Gastroesophageal sphincter (tissue), 4 donors: ENCODE measurements around the gene DEFB132. TPM values are rescaled to one million over a fixed set of nuclear protein-coding genes. Genes with fewer than 3 reads are reported as not detected.

ENCODE experiments used
- ATAC-seq: fragments of 150-250 bp; one replicate; pipeline ENCODE4 v1.9.1; 2016; ENCODE audit warnings: mild to moderate bottlenecking, moderate library complexity
- H3K27ac ChIP-seq, 4 donors: fragments of 200-600 bp; sonication (generic) in 3 of 4; 1 replicate in 3 of 4; 2 replicates in 1 of 4; pipeline ENCODE4 v1.5.1; 2016 to 2019
- H3K27me3 ChIP-seq: fragments of 200-600 bp; sonication (generic); one replicate; pipeline ENCODE4 v1.5.1; 2019
- H3K36me3 ChIP-seq, 2 donors: fragments of 200-600 bp; sonication (generic); one replicate each; pipeline ENCODE4 v1.5.1; 2019; ENCODE audit warnings: control low read depth in 1 of 2
- H3K4me1 ChIP-seq, 3 donors: fragments of 200-600 bp; sonication (generic); 1 replicate in 2 of 3; 2 replicates in 1 of 3; pipeline ENCODE4 v1.5.1; 2016 to 2019; ENCODE audit warnings: control low read depth in 2 of 3
- H3K4me3 ChIP-seq, 2 donors: fragments of 200-600 bp; sonication (generic); one replicate each; pipeline ENCODE4 v1.5.1; 2019; ENCODE audit warnings: mild to moderate bottlenecking in 1 of 2, moderate library complexity in 1 of 2
- H3K9me3 ChIP-seq, 3 donors: fragments of 200-600 bp; sonication (generic); one replicate each; pipeline ENCODE4 v1.5.1; 2017 to 2019; ENCODE audit warnings: control low read depth in 2 of 3
- CTCF ChIP-seq, 4 experiments: fragments of 200-600 bp in 2 of 4; fragments of 450-650 bp in 2 of 4; sonication (generic) in 1 of 4; IDR thresholded peaks; one replicate each; pipeline ENCODE4 v1.5.1; 2017 to 2019; ENCODE audit warnings: antibody characterized with exemption in 4 of 4, mild to moderate bottlenecking in 2 of 4, moderate library complexity in 2 of 4
- EP300 ChIP-seq: sonication (generic); formaldehyde crosslinking; IDR thresholded peaks from one replicate; pipeline ENCODE4 v1.6.1; 2017; ENCODE audit warnings: antibody characterized with exemption, mild to moderate bottlenecking
- POLR2A ChIP-seq, 2 donors: fragments of 450-650 bp; IDR thresholded peaks; one replicate each; pipeline ENCODE4 v1.6.1; 2017; ENCODE audit warnings: antibody characterized with exemption in 2 of 2, mild to moderate bottlenecking in 2 of 2, moderate library complexity in 1 of 2
- POLR2AphosphoS5 ChIP-seq: sonication (generic); formaldehyde crosslinking; IDR thresholded peaks from one replicate; pipeline ENCODE4 v1.6.1; 2017; ENCODE audit warnings: antibody characterized with exemption
- WGBS, 2 donors: methylation state at CpG; one replicate each; pipeline ENCODE4 v1.1.5; 2018; ENCODE audit warnings: low coverage in 1 of 2; 5-methylcytosine and 5-hydroxymethylcytosine counted together
- total RNA-seq, 4 donors: library from RNA; depleted of rRNA; stranded (reverse); fragments of >200 nt; gene quantifications; one replicate each; pipeline ENCODE4 v1.1.0, GENCODE V29; 2016

DEFB132 gene
- total RNA-seq, 4 donors from 2014 or later = not detected

GRCh38 chr20:276620-277495, 19.3 kb downstream of the DEFB132 start:
- H3K9me3 ChIP-seq = no peaks in the 10 kb centered on the region
- no peak for ATAC-seq
- H3K27me3 ChIP-seq = no peaks in the 10 kb centered on the region
- no peak overlapping the region for H3K4me3 ChIP-seq
- TF ChIP-seq POLR2AphosphoS5 (no peak), CTCF (IDR thresholded peaks at IDR 0.05) (no peak), EP300 (no peak), POLR2A (IDR thresholded peaks at IDR 0.05) (no peak)
- WGBS, 2 donors = 93 to 96% methylated on average over 3 to 4 of the region's 12 CpGs
- H3K27ac ChIP-seq = no peak overlapping the region
- no peaks in the 10 kb centered on the region for H3K4me1 ChIP-seq
- peaks cover 0 to 55% of the 10 kb centered on the region in 2 donors for H3K36me3 ChIP-seq

GRCh38 chr20:277496-277781, 19.9 kb downstream of the DEFB132 start:
- H3K36me3 ChIP-seq = peaks cover 0 to 61% of the 10 kb centered on the region in 2 donors
- no peaks in the 10 kb centered on the region for H3K9me3 ChIP-seq
- no peak for ATAC-seq
- no peaks in the 10 kb centered on the region for H3K4me1 ChIP-seq
- H3K27me3 ChIP-seq = no peaks in the 10 kb centered on the region
- no peak overlapping the region for H3K4me3 ChIP-seq
- no peak overlapping the region for H3K27ac ChIP-seq
- WGBS, 2 donors = 57 to 80% methylated on average over 1 of the region's 3 CpGs
- TF ChIP-seq POLR2AphosphoS5 (no peak), EP300 (no peak), POLR2A (IDR thresholded peaks at IDR 0.05) (no peak), CTCF (IDR thresholded peaks at IDR 0.05) (no peak)

GRCh38 chr20:278181-278580, 20.7 kb downstream of the DEFB132 start:
- Histone ChIP-seq H3K4me3 (no peak overlapping the region), H3K27me3 (no peaks in the 10 kb centered on the region), H3K4me1 (no peaks in the 10 kb centered on the region), H3K36me3 (peaks cover 0 to 66% of the 10 kb centered on the region in 2 donors), H3K27ac (no peak overlapping the region), H3K9me3 (no peaks in the 10 kb centered on the region)
- ATAC-seq = no peak
- 70% methylated on average over 4 of the region's 5 CpGs; no CpG with 5 or more reads in 1 of the 2 donors for WGBS, 2 donors
- no peak for TF ChIP-seq EP300
- TF ChIP-seq CTCF (IDR thresholded peaks at IDR 0.05) = no peak
- TF ChIP-seq POLR2A (IDR thresholded peaks at IDR 0.05) = no peak
- TF ChIP-seq POLR2AphosphoS5 = no peak

- peaks cover 0 to 73% of the 10 kb centered on the region in 2 donors for H3K36me3 ChIP-seq
- H3K27ac ChIP-seq = no peak overlapping the region
- H3K27me3 ChIP-seq = no peaks in the 10 kb centered on the region
- H3K9me3 ChIP-seq = no peaks in the 10 kb centered on the region
- TF ChIP-seq POLR2A (IDR thresholded peaks at IDR 0.05) = no peak
- no peak for TF ChIP-seq CTCF (IDR thresholded peaks at IDR 0.05)
- no peak for TF ChIP-seq EP300
- no peak for TF ChIP-seq POLR2AphosphoS5
- 40 to 48% methylated on average over 2 to 28 of the region's 88 CpGs for WGBS, 2 donors
- peak; percentile 46 for ATAC-seq
- H3K4me1 ChIP-seq = no peaks in the 10 kb centered on the region
- no peak overlapping the region for H3K4me3 ChIP-seq
These were observed 21.4 kb downstream of the DEFB132 start for GRCh38 chr20:278607-279571.
